SHP77 treated with DMSO at 0.1 percent for 48 hours (cell line): Measurements from ENCODE around the gene TAS2R19.
"Not testable (repeated sequence)": the region's sequence is repeated elsewhere in the genome, so short reads cannot be mapped to it uniquely, and the experiment has no call there.

Source experiments
- DNase-seq: peaks from one replicate; lab custom pipeline; 2025; lab: John Stamatoyannopoulos, UW

Gene TAS2R19

GRCh38 chr12:11022520-11022919 lies at the start of gene TAS2R19:
TAS2R19 (minus strand) TSS chr12:11022620; CDS start chr12:11022571, 49 bp downstream.
- DNase-seq, result no peak

GRCh38 chr12:11071414-11071813 lies 49.0 kb upstream of the TAS2R19 start:
- no peak for DNase-seq

GRCh38 chr12:11070999-11071398 lies 48.6 kb upstream of the TAS2R19 start:
- no peak for DNase-seq

- no peak for DNase-seq
These were observed 47.5 kb upstream of the TAS2R19 start for GRCh38 chr12:11069854-11070365.

GRCh38 chr12:11067514-11067913 lies 45.1 kb upstream of the TAS2R19 start:
- no peak for DNase-seq

- DNase-seq, result not testable (repeated sequence)
These were observed 39.8 kb upstream of the TAS2R19 start, which contains the start of gene TAS2R46 for GRCh38 chr12:11062194-11062593. TAS2R46 (minus strand) TSS chr12:11062294; CDS start chr12:11062294, 0 bp downstream.

- no peak for DNase-seq
These were observed 37.4 kb upstream of the TAS2R19 start for GRCh38 chr12:11059784-11060183.

- DNase-seq, result no peak
These were observed 36.6 kb upstream of the TAS2R19 start for GRCh38 chr12:11059041-11059440.

- no peak for DNase-seq
These were observed 32.9 kb upstream of the TAS2R19 start for GRCh38 chr12:11055306-11055705.

GRCh38 chr12:11049806-11050531 lies 27.5 kb upstream of the TAS2R19 start:
- not testable (repeated sequence) for DNase-seq

- DNase-seq, result not testable (repeated sequence)
These were observed 18.9 kb upstream of the TAS2R19 start for GRCh38 chr12:11041366-11041765.

- DNase-seq, result no peak
These were observed 17.7 kb upstream of the TAS2R19 start for GRCh38 chr12:11040162-11040561.

GRCh38 chr12:11039171-11039570 lies 16.8 kb upstream of the TAS2R19 start:
- no peak for DNase-seq

GRCh38 chr12:11033959-11034358 lies 11.5 kb upstream of the TAS2R19 start:
- not testable (repeated sequence) for DNase-seq

- no peak for DNase-seq
These were observed 8.9 kb upstream of the TAS2R19 start, which contains the start of gene TAS2R31 for GRCh38 chr12:11031307-11031706. TAS2R31 (minus strand) TSS chr12:11031407; CDS start chr12:11031335, 72 bp downstream.

- no peak for DNase-seq
These were observed 3.7 kb upstream of the TAS2R19 start for GRCh38 chr12:11026118-11026517.

- DNase-seq, result no peak
These were observed 967 bp upstream of the TAS2R19 start for GRCh38 chr12:11023387-11023786.

- no peak for DNase-seq
These were observed 5.5 kb downstream of the TAS2R19 start for GRCh38 chr12:11016937-11017336.

GRCh38 chr12:11015775-11016430 lies 6.5 kb downstream of the TAS2R19 start:
- DNase-seq, result no peak

- DNase-seq, result no peak
These were observed 8.2 kb downstream of the TAS2R19 start for GRCh38 chr12:11014234-11014633.

- DNase-seq, result no peak
These were observed 14.8 kb downstream of the TAS2R19 start for GRCh38 chr12:11007608-11008007.

- DNase-seq, result no peak
These were observed 24.2 kb downstream of the TAS2R19 start, which contains the start of gene TAS2R20 for GRCh38 chr12:10998204-10998603. TAS2R20 (minus strand) TSS chr12:10998304; CDS start chr12:10997875, 429 bp downstream.

- no peak for DNase-seq
These were observed 28.1 kb downstream of the TAS2R19 start for GRCh38 chr12:10994307-10994706.
